Smooth muscle cell of the brain vasculature (primary cell): ENCODE data around the gene FCN1.
"Not testable (repeated sequence)": the region's sequence is repeated elsewhere in the genome, so short reads cannot be mapped to it uniquely, and the experiment has no call there.

ENCODE experiments used
- DNase-seq: peaks from one replicate; pipeline ENCODE4 v3.0.0-alpha.2; 2012; ENCODE audit warnings: low read depth, low spot score

FCN1 gene

GRCh38 chr9:134917431-134918373, at the start of gene FCN1:
Gene FCN1, minus strand, starts transcription at chr9:134917912. Its CDS starts 41 bp downstream, at chr9:134917871.
- no peak for DNase-seq

- no peak for DNase-seq
These were observed 49.2 kb upstream of the FCN1 start for GRCh38 chr9:134966697-134967546.

- DNase-seq, result no peak
These were observed 48.6 kb upstream of the FCN1 start for GRCh38 chr9:134966270-134966669.

- DNase-seq, result no peak
These were observed 48.1 kb upstream of the FCN1 start for GRCh38 chr9:134965851-134966250.

- no peak for DNase-seq
These were observed 47.7 kb upstream of the FCN1 start for GRCh38 chr9:134965411-134965810.

- DNase-seq, result no peak
These were observed 46.8 kb upstream of the FCN1 start for GRCh38 chr9:134964271-134965055.

- DNase-seq, result no peak
These were observed 45.8 kb upstream of the FCN1 start for GRCh38 chr9:134963546-134963945.

- no peak for DNase-seq
These were observed 45.3 kb upstream of the FCN1 start for GRCh38 chr9:134962973-134963364.

GRCh38 chr9:134962065-134962972, 44.6 kb upstream of the FCN1 start:
- no peak for DNase-seq

GRCh38 chr9:134961331-134962064, 43.8 kb upstream of the FCN1 start:
- DNase-seq, result no peak

- DNase-seq, result no peak
These were observed 43.0 kb upstream of the FCN1 start for GRCh38 chr9:134960701-134961181.

- DNase-seq, result no peak
These were observed 42.2 kb upstream of the FCN1 start for GRCh38 chr9:134959971-134960310.

- no peak for DNase-seq
These were observed 41.6 kb upstream of the FCN1 start for GRCh38 chr9:134959126-134959970.

- no peak for DNase-seq
These were observed 40.2 kb upstream of the FCN1 start for GRCh38 chr9:134957945-134958227.

GRCh38 chr9:134957165-134957944, 39.6 kb upstream of the FCN1 start:
- no peak for DNase-seq

GRCh38 chr9:134956387-134956786, 38.7 kb upstream of the FCN1 start:
- not testable (repeated sequence) for DNase-seq

- no peak for DNase-seq
These were observed 38.1 kb upstream of the FCN1 start for GRCh38 chr9:134955801-134956200.

GRCh38 chr9:134955156-134955555, 37.4 kb upstream of the FCN1 start:
- DNase-seq, result no peak
